Airway epithelial cell (primary cell): ENCODE data around the gene NQO2. TPM values are rescaled to one million over a fixed set of nuclear protein-coding genes. Genes with fewer than 3 reads are reported as not detected.

Experiments
- total RNA-seq: library from RNA; depleted of rRNA; stranded (reverse); fragments of >200 nt; gene quantifications from 2 replicates; pipeline ENCODE4 v1.2.3, GENCODE V29; 2015

The NQO2 gene
- total RNA-seq, result 24.8 and 39.9 TPM in 2 replicates

GRCh38 chr6:2999618-3000557, at the start of gene NQO2:
TSS of gene NQO2 (plus strand) at chr6:2999894. CDS start at chr6:3006553, 6,659 bp downstream.

GRCh38 chr6:2971420-2972218, 28.1 kb upstream of the NQO2 start, which contains the start of gene SERPINB6:
TSS of gene SERPINB6 (minus strand) at chr6:2971567. CDS start at chr6:2959332, 12,235 bp downstream.

GRCh38 chr6:3068329-3069214, 68.9 kb downstream of the NQO2 start, which contains the start of gene RIPK1:
TSS of gene RIPK1 (plus strand) at chr6:3068494. CDS start at chr6:3076824, 8,330 bp downstream.

Other genes with a start within 250 kb of the NQO2 start
- 0.21 TPM in 1 of 2 replicates, not detected in the other for gene MYLK4, start 249.0 kb upstream of the NQO2 start, total RNA-seq
- 70.6 and 78.6 TPM in 2 replicates for gene WRNIP1, start 234.5 kb upstream of the NQO2 start, total RNA-seq
- 203 and 299 TPM in 2 replicates for gene SERPINB1, start 158.0 kb upstream of the NQO2 start, total RNA-seq
- gene SERPINB9, start 96.6 kb upstream of the NQO2 start, total RNA-seq, result 8.1 and 9.8 TPM in 2 replicates
- gene SERPINB6, start 28.3 kb upstream of the NQO2 start, total RNA-seq, result 64.1 and 76.5 TPM in 2 replicates
- 10.6 and 11.1 TPM in 2 replicates for gene RIPK1, start 68.6 kb downstream of the NQO2 start, total RNA-seq
- 17.4 and 19.9 TPM in 2 replicates for gene BPHL, start 118.8 kb downstream of the NQO2 start, total RNA-seq
- gene TUBB2A, start 157.7 kb downstream of the NQO2 start, total RNA-seq, result 77.1 and 90.3 TPM in 2 replicates
- gene TUBB2B, start 227.8 kb downstream of the NQO2 start, total RNA-seq, result 2.6 and 2.9 TPM in 2 replicates